Right renal cortex interstitium (tissue), 3 donors: ENCODE measurements around the gene NUDT14. TPM values are rescaled to one million over a fixed set of nuclear protein-coding genes. Genes with fewer than 3 reads are reported as not detected.

Experiments used
- DNase-seq, 3 donors: peaks; one replicate each; pipeline ENCODE4 v3.0.0-alpha.2; 2013; ENCODE audit warnings: low read depth in 3 of 3, low spot score in 2 of 3
- polyA plus RNA-seq, 3 donors: library from polyadenylated mRNA; unstranded; fragments of 120-200 nt; gene quantifications; one replicate each; pipeline ENCODE4 v1.2.1, GENCODE V29; 2013; ENCODE audit not compliant: insufficient read length in 3 of 3

The NUDT14 gene
- polyA plus RNA-seq, 3 donors = 19.2 to 26.0 (median 21.0) TPM

GRCh38 chr14:105138021-105138541 lies 43.0 kb downstream of the NUDT14 start:
- DNase-seq = no peak

DNA sequence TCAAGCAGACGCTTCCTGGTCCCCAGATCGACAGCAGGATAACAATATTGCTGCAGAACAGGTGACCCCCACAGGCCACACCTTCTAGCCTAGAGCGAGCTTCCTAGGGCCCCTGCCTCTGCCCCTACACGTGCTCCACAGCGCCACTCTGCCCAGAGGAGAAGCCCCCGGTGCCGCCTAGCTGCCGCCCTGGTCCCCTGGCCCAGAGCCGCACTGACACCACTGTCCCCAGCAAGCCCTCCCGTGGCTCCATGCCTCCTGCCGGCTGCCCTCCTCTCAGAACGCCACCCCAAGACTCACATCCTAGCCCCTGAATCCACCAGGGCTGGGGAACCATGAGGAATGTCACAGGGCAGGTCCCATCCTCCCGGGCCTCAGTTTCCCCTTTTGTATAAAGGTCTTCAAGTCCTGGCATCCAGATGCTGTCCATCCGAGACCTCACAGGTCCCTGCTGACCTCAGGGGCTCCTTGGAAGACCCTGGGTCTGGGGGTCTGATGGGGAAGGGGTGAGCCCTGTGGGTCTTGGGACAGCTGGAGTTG lies 43.6 kb downstream of the NUDT14 start:
- no peak for DNase-seq

DNA sequence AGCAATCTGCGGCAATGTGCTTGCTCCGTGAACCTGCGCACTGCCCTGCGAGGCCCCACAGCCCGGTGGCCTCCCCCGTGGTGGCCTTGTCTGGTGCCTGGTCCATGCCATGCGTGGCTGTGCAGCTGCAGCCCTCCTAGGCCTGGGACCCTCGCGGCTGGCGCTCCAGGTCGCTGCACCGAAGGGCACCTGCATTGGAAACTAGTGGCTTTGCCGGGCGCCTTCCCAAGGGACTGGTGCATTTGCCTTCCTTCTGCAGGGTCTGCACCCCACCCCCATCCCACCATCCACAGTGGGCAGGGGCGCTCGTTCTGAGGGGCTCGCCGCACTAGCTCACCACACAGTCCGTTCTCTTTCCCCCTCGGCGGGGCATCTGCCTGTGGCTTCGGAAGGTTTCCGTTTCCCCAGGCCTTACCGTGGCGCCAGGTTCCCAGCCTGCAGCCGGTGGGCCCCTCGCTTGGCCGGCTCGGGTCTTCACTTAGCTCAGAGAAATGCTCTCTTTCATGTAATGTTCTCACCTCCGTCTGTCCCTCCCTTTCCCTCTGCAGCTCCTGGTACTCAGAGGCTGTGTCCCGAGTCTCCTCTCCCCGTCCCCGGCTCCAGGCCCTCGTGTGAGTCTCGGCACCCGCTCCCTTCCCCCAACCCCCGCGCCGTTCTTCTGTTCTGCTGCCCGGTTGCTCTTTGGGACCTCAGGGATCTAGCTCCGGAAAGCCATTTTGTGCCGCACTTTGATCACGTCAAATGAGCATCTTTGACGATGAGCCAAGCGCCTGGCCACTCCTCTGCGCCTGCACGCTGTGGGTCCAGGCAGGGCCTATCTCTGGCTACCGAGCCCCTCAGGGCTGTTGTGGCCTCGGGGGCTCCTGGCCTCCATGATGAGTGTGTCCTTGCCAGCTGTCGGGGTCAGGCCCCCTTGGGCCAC lies 44.5 kb downstream of the NUDT14 start:
- no peak for DNase-seq

DNA sequence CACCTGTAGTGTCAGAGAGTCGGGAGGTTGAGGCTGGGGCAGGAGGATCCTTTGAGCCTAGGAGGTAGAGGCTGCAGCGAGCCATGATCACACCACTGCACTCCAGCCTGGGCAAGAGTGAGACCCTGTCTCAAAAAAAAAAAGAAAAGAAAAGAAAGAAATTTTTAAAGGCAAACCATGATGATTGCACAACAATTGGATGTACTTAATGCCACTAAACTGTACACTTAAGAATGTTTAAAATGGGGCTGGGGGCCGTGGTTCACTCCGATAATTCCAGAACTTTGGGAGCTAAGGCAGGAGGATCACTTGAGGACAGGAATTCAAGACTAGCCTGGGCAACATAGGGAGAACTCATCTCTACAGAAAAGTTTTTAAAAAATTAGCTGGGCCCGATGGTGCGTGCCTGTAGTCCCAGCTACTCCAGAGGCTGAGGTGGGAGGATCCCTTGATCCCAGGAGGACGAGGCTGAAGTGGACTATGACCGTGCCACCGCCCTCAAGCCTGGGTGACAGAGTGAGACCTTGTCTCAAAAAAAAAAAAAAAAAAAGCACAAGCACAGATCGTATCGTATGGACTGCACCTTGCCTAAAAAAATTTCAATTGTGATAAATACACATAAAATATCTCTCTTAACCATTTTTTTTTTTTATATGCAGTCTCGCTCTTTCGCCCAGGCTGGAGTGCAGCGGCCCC lies 45.3 kb downstream of the NUDT14 start:
- DNase-seq = no peak

DNA sequence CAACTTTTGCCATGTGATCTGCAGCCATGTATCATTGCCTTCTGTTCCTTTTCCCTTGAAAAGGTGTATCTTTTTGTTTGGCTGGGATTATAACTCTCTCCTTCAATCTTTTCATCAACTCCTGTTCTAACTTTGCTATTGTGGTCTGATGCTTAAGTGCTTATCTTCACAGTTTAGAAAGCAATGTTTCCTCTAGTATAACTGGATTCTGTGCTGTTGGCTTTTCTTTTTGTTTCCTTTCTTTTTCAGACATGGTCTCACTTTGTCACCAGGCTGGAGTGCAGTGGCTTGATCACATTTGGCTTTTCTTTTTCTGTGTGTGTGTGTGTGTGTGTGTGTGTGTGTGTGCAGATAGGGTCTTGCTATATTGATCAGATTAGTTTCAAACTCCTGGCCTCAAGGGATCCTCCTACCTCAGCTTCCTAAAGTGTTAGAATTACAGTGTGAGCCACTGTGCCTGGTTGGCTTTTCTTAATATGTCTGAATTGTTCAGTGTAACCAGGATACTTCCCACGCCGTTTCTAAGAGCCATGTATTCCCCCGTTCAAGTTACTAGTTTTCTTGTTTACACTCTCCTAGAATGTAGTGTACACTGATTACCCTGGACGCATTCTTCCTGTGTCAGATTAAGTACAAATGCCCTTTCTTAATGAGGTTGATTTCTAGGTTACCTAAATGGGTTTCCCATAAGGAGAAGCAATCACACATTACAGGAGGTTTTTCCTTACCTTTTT lies 48.0 kb downstream of the NUDT14 start:
- no peak for DNase-seq

GRCh38 chr14:105131241-105131640 lies 49.9 kb downstream of the NUDT14 start:
- no peak for DNase-seq

DNA sequence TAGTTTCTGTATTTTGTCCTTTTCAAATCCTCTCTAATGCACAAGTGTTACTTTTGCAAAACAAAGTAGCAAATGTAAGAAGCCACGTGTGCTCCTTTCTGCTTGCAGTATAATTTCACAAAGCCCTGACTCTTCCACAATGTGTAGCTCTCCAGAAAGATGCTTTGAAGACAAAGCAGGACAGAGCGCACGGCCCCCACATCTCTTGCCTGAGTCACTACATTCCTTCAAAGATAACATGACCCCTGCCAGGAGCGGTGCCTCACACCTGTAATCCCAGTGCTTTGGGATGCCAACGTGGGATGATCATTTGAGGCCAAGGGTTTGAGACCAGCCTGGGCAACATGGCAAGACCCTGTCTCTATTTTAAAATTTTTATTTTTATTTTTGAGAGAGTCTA lies 53.1 kb downstream of the NUDT14 start:
- no peak for DNase-seq

DNA sequence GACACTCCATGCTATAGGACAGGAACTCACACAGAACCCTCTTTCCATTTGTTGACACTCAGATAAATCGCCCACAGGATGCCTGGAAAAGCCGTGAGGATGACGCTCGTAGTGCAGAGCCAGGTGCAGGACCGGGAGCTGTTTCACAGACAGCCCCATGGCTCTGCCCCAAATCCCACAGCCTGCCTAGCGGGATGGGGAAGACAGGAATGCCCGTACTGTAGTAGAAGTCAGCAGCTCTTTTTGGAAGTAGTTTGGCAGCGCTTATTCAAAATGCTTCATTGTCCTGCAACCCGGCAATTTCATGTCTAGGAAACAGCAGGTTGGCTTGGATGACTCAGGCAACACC lies 54.2 kb downstream of the NUDT14 start:
- DNase-seq = no peak

GRCh38 chr14:105126126-105126980 lies 54.8 kb downstream of the NUDT14 start:
- no peak for DNase-seq

GRCh38 chr14:105124823-105125222 lies 56.3 kb downstream of the NUDT14 start:
- no peak for DNase-seq

DNA sequence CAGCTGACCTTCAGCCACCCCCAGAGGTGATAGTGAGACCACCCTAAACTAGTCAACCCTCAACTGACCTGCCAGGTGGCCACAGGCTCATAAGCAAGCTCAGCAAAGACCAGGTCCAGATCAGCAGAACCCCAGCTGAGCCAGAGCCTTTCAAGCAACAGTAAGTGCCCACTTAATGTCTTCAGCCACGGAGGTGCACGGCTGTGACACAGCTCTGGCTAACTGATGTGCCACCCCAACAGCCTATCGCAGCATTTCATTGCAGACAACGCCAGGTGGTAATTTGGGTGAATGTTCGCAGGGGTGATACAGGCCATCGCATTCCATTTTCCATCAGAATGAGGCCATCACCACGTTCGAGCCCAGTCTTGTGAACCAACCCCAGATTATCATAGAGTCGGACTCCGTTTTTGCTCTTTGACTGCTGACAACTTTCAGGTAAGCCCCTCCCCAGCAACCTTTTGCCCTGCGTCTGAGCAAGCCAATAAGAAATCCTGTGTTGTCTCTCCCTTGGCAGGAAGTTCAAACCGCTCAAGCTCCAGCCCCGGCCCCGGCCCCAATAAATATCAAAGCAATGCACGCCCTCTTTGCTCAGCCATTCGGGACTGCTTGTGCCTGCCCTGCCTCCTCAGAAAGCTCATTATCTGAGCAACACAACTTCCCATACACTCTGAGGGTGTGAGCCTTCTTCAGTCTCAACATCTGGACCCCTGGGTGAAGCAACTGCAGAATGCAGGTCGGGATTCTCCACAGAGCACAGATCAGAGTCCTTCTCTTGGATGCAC lies 56.9 kb downstream of the NUDT14 start:
- no peak for DNase-seq

GRCh38 chr14:105123064-105123665 lies 57.9 kb downstream of the NUDT14 start:
- DNase-seq = no peak

Other genes with a start within 250 kb of the NUDT14 start
- 1 to 10 TPM; 1.4 to 2.2 (median 2.0) TPM for gene AHNAK2, start 202.9 kb downstream of the NUDT14 start, polyA plus RNA-seq
- 10 to 100 TPM; 22.0 to 22.3 (median 22.0) TPM for gene CLBA1, start 195.5 kb downstream of the NUDT14 start, polyA plus RNA-seq
- gene CDCA4, start 160.2 kb downstream of the NUDT14 start, polyA plus RNA-seq = 10 to 100 TPM; 17.4 to 19.3 (median 18.7) TPM
- under 1 TPM; 0.28 to 0.40 (median 0.32) TPM for gene GPR132, start 115.9 kb downstream of the NUDT14 start, polyA plus RNA-seq
- 1 to 10 TPM; 6.6 to 8.0 (median 7.1) TPM for gene JAG2, start 12.5 kb downstream of the NUDT14 start, polyA plus RNA-seq
- gene BTBD6, start 67.2 kb upstream of the NUDT14 start, polyA plus RNA-seq = 10 to 100 TPM; 30.8 to 38.3 (median 36.5) TPM
- gene BRF1, start 119.7 kb upstream of the NUDT14 start, polyA plus RNA-seq = 10 to 100 TPM; 28.0 to 30.7 (median 30.5) TPM
- gene PACS2, start 133.4 kb upstream of the NUDT14 start, polyA plus RNA-seq = 10 to 100 TPM; 52.7 to 54.5 (median 53.1) TPM
- 1 to 10 TPM in 2 of 3 donors, under 1 TPM in 1; 0.93 to 1.3 (median 1.0) TPM for gene TEX22, start 217.2 kb upstream of the NUDT14 start, polyA plus RNA-seq
- 10 to 100 TPM; 69.0 to 83.7 (median 74.5) TPM for gene MTA1, start 238.5 kb upstream of the NUDT14 start, polyA plus RNA-seq